Mesodermal cell (in vitro differentiated cells): ENCODE measurements around the gene PDK2.

ENCODE experiments used
- H3K27ac ChIP-seq: 2 replicates; pipeline ENCODE4 v1.7.0; 2013; ENCODE audit warnings: mild to moderate bottlenecking, low read depth, low read length, moderate library complexity; ENCODE audit not compliant: severe bottlenecking
- H3K36me3 ChIP-seq: 2 replicates; pipeline ENCODE4 v1.7.1; 2013; ENCODE audit warnings: mild to moderate bottlenecking, low read length, moderate library complexity; ENCODE audit not compliant: control insufficient read depth, insufficient read depth
- H3K4me1 ChIP-seq: one replicate; pipeline ENCODE4 v1.7.1; 2013; ENCODE audit warnings: mild to moderate bottlenecking, low read length; ENCODE audit not compliant: insufficient read depth, control insufficient read depth, poor library complexity, severe bottlenecking
- H3K4me3 ChIP-seq: 2 replicates; pipeline ENCODE4 v1.7.0; 2013; ENCODE audit warnings: low read length, control low read depth, mild to moderate bottlenecking; ENCODE audit not compliant: insufficient read depth, poor library complexity, severe bottlenecking; ENCODE audit errors: extremely low read depth
- H3K9me3 ChIP-seq: 2 replicates; pipeline ENCODE4 v1.7.1; 2013; ENCODE audit warnings: mild to moderate bottlenecking, low read length, moderate library complexity; ENCODE audit not compliant: control insufficient read depth
- WGBS, 2 experiments: methylation state at CpG; one replicate each; pipeline ENCODE4 v1.1.5; 2013; ENCODE audit warnings: missing lambda C conversion rate in 2 of 2; ENCODE audit not compliant: insufficient coverage in 2 of 2; 5-methylcytosine and 5-hydroxymethylcytosine counted together

The PDK2 gene

GRCh38 chr17:50139950-50140885, 45.1 kb downstream of the PDK2 start:
- Histone ChIP-seq H3K27ac (peak overlapping the region; percentile 57), H3K4me1 (peaks cover 12% of the 10 kb centered on the region), H3K9me3 (no peaks in the 10 kb centered on the region), H3K4me3 (no peak overlapping the region), H3K36me3 (peaks cover 98% of the 10 kb centered on the region)
- WGBS, 2 experiments = 22 to 27% methylated on average over 12 to 13 of the region's 19 CpGs

GRCh38 chr17:50141026-50141744, 46.0 kb downstream of the PDK2 start:
- H3K36me3 ChIP-seq = peaks cover 94% of the 10 kb centered on the region
- H3K4me3 ChIP-seq = no peak overlapping the region
- H3K27ac ChIP-seq = peak overlapping the region; percentile 16
- peaks cover 19% of the 10 kb centered on the region for H3K4me1 ChIP-seq
- WGBS, 2 experiments = 93 to 96% methylated on average over 9 of the region's 16 CpGs
- no peaks in the 10 kb centered on the region for H3K9me3 ChIP-seq

GRCh38 chr17:50141745-50142110, 46.6 kb downstream of the PDK2 start:
- WGBS, 2 experiments = 90 to 95% methylated on average over 7 to 8 of the region's 8 CpGs
- Histone ChIP-seq H3K4me3 (no peak overlapping the region), H3K9me3 (no peaks in the 10 kb centered on the region), H3K27ac (no peak overlapping the region), H3K36me3 (peaks cover 89% of the 10 kb centered on the region), H3K4me1 (peaks cover 24% of the 10 kb centered on the region)

- Histone ChIP-seq H3K27ac (no peak overlapping the region), H3K4me3 (no peak overlapping the region), H3K4me1 (peaks cover 36% of the 10 kb centered on the region), H3K36me3 (peaks cover 75% of the 10 kb centered on the region), H3K9me3 (no peaks in the 10 kb centered on the region)
- 98% methylated on average over 13 to 15 of the region's 20 CpGs for WGBS, 2 experiments
Observed at GRCh38 chr17:50143461-50144176, 48.5 kb downstream of the PDK2 start.

GRCh38 chr17:50144355-50144754, 49.2 kb downstream of the PDK2 start:
- WGBS, 2 experiments = 79 to 94% methylated on average over 2 to 6 of the region's 6 CpGs
- Histone ChIP-seq H3K4me1 (peaks cover 36% of the 10 kb centered on the region), H3K36me3 (peaks cover 67% of the 10 kb centered on the region), H3K27ac (no peak overlapping the region), H3K9me3 (no peaks in the 10 kb centered on the region), H3K4me3 (no peak overlapping the region)

GRCh38 chr17:50144845-50145531, 49.8 kb downstream of the PDK2 start:
- Histone ChIP-seq H3K9me3 (no peaks in the 10 kb centered on the region), H3K36me3 (peaks cover 61% of the 10 kb centered on the region), H3K4me1 (peaks cover 35% of the 10 kb centered on the region), H3K27ac (no peak overlapping the region), H3K4me3 (no peak overlapping the region)
- WGBS, 2 experiments = 97 to 98% methylated on average over 5 to 15 of the region's 16 CpGs

- Histone ChIP-seq H3K9me3 (no peaks in the 10 kb centered on the region), H3K27ac (no peak overlapping the region), H3K36me3 (peaks cover 54% of the 10 kb centered on the region), H3K4me3 (no peak overlapping the region), H3K4me1 (peaks cover 28% of the 10 kb centered on the region)
- 84 to 88% methylated on average over 10 of the region's 11 CpGs for WGBS, 2 experiments
Observed at GRCh38 chr17:50145532-50146229, 50.5 kb downstream of the PDK2 start.

GRCh38 chr17:50146230-50146926, 51.2 kb downstream of the PDK2 start:
- 84 to 92% methylated on average over 7 of the region's 10 CpGs for WGBS, 2 experiments
- Histone ChIP-seq H3K27ac (no peak overlapping the region), H3K4me3 (no peak overlapping the region), H3K9me3 (no peaks in the 10 kb centered on the region), H3K4me1 (peaks cover 24% of the 10 kb centered on the region), H3K36me3 (peaks cover 47% of the 10 kb centered on the region)

GRCh38 chr17:50146927-50147665, 51.9 kb downstream of the PDK2 start:
- Histone ChIP-seq H3K27ac (no peak overlapping the region), H3K4me1 (peaks cover 24% of the 10 kb centered on the region), H3K9me3 (no peaks in the 10 kb centered on the region), H3K36me3 (peaks cover 41% of the 10 kb centered on the region), H3K4me3 (peak overlapping the region; percentile 12)
- WGBS, 2 experiments = 84 to 87% methylated on average over 10 to 13 of the region's 15 CpGs
